GM12878 (cell line): ENCODE measurements around the gene EPHA10. TPM values are rescaled to one million over a fixed set of nuclear protein-coding genes. Genes with fewer than 3 reads are reported as not detected.

Experiments used
- ATAC-seq: fragments of 200-7000 bp; cut with Tn5 transposase; 3 replicates; pipeline ENCODE4 v1.9.1; 2020; ENCODE audit warnings: mild to moderate bottlenecking, moderate library complexity
- BruUV-seq: library from RNA; stranded (reverse); fragments of 400-500 nt; replicated peaks from 2 replicates; lab custom pipeline; 2021; lab: Mats Ljungman, UMichigan
- CTCF ChIA-PET: fragments of 300-600 bp; sonication (Branson Sonifier 250); formaldehyde crosslinking; extraction: SDS; loops from one replicate; lab custom pipeline; 2021; ENCODE audit warnings: inconsistent platforms; lab: Yijun Ruan, JAX
- POLR2A ChIA-PET: fragments of 350-600 bp; formaldehyde crosslinking; extraction: SDS; loops from one replicate; lab custom pipeline; 2021; ENCODE audit warnings: inconsistent platforms; lab: Charles Lee
- RAD21 ChIA-PET: fragments of 300-600 bp; sonication (Branson Sonifier 250); formaldehyde crosslinking; loops from one replicate; lab custom pipeline; 2023; ENCODE audit warnings: antibody characterized with exemption; ENCODE audit not compliant: unreplicated experiment; lab: Charles Lee
- SMC1A ChIA-PET: fragments of 300-600 bp; sonication (Branson Sonifier 250); formaldehyde crosslinking; loops from one replicate; lab custom pipeline; 2023; ENCODE audit not compliant: unreplicated experiment, uncharacterized antibody; lab: Charles Lee
- DNase-seq: peaks from one replicate; pipeline ENCODE4 v3.0.0-alpha.2; 2011; ENCODE audit warnings: low read depth, low spot score
- FAIRE-seq: peaks from 3 replicates; lab custom pipeline; 2011; peaks lifted over from hg19 to GRCh38; lab: Jason Lieb, UNC
- H2AFZ ChIP-seq: 2 replicates; pipeline ENCODE4 v1.6.0; 2011; ENCODE audit warnings: low read depth, low read length, control low read depth; ENCODE audit not compliant: control insufficient read depth
- H3K27ac ChIP-seq: 2 replicates; pipeline ENCODE4 v1.5.1; 2011; ENCODE audit warnings: control low read depth; ENCODE audit not compliant: control insufficient read depth, insufficient read depth
- H3K27me3 ChIP-seq, 2 experiments: replicated peaks in 1 of 2; 2 replicates each; pipeline versions ENCODE4 v1.6.0 to v1.6.1; 2011; ENCODE audit warnings: low read length in 1 of 2; ENCODE audit not compliant: control insufficient read depth in 2 of 2, insufficient read depth in 2 of 2
- H3K36me3 ChIP-seq, 2 experiments: 2 replicates each; pipeline ENCODE4 v1.5.1; 2011; ENCODE audit warnings: low read length in 1 of 2; ENCODE audit not compliant: control insufficient read depth in 2 of 2, insufficient read depth in 2 of 2
- H3K4me1 ChIP-seq: 2 replicates; pipeline ENCODE4 v1.6.1; 2011; ENCODE audit warnings: mild to moderate bottlenecking, low read length, moderate library complexity, mixed read lengths; ENCODE audit not compliant: control insufficient read depth, insufficient read depth
- H3K4me2 ChIP-seq: 2 replicates; pipeline ENCODE4 v1.6.0; 2011; ENCODE audit warnings: control low read depth; ENCODE audit not compliant: control insufficient read depth, insufficient read depth
- H3K4me3 ChIP-seq: fragments of 200-600 bp; sonication (generic); 2 replicates; pipeline ENCODE4 v1.5.1; 2016
- H3K79me2 ChIP-seq: 2 replicates; pipeline ENCODE4 v1.6.0; 2011; ENCODE audit warnings: low read length; ENCODE audit not compliant: control insufficient read depth, insufficient read depth
- H3K9ac ChIP-seq: 2 replicates; pipeline ENCODE4 v1.8.0; 2011; ENCODE audit warnings: low read length, control low read depth, mixed read lengths; ENCODE audit not compliant: control insufficient read depth, insufficient read depth
- H3K9me3 ChIP-seq: replicated peaks from 3 replicates; pipeline ENCODE4 v1.5.1; 2011; ENCODE audit warnings: mild to moderate bottlenecking, low read length; ENCODE audit not compliant: control insufficient read depth, insufficient read depth
- H4K20me1 ChIP-seq: 2 replicates; pipeline ENCODE4 v1.6.0; 2011; ENCODE audit not compliant: control insufficient read depth, insufficient read depth
- BHLHE40 ChIP-seq, 2 experiments: fragments of 450-650 bp in 1 of 2; IDR thresholded peaks; 2 replicates each; pipeline ENCODE4 v1.6.1; 2011 to 2017; ENCODE audit warnings: low read depth in 2 of 2, borderline replicate concordance in 1 of 2, improper control_type of control experiment in 1 of 2, low read length in 1 of 2, mild to moderate bottlenecking in 1 of 2
- E2F4 ChIP-seq: IDR thresholded peaks from 2 replicates; pipeline ENCODE4 v1.6.1; 2012; ENCODE audit warnings: low read depth, low read length, improper control_type of control experiment
- EED ChIP-seq: sonication (generic); IDR thresholded peaks from 2 replicates; pipeline ENCODE4 v1.6.1; 2016; ENCODE audit warnings: antibody characterized with exemption, low read depth
- GATAD2B ChIP-seq: fragments of 450-650 bp; conservative IDR thresholded peaks from 2 replicates; pipeline ENCODE4 v1.6.1; 2017; ENCODE audit warnings: low read depth, mild to moderate bottlenecking, moderate library complexity
- MLLT1 ChIP-seq: fragments of 450-650 bp; IDR thresholded peaks from 2 replicates; pipeline ENCODE4 v1.6.1; 2016; ENCODE audit warnings: mild to moderate bottlenecking
- SIX5 ChIP-seq: IDR thresholded peaks from 2 replicates; pipeline ENCODE4 v1.6.1; 2011; ENCODE audit warnings: mild to moderate bottlenecking, low read depth, low read length, moderate library complexity; ENCODE audit not compliant: severe bottlenecking
- TAF1 ChIP-seq: IDR thresholded peaks from 2 replicates; pipeline ENCODE4 v1.6.1; 2011; ENCODE audit warnings: mild to moderate bottlenecking, low read depth, low read length, borderline replicate concordance
- TCF3 ChIP-seq: IDR thresholded peaks from 2 replicates; pipeline ENCODE4 v1.6.1; 2012; ENCODE audit warnings: low read depth, mild to moderate bottlenecking, low read length, borderline replicate concordance; ENCODE audit not compliant: insufficient read depth
- YY1 ChIP-seq: IDR thresholded peaks from 2 replicates; pipeline ENCODE4 v1.6.1; 2011; ENCODE audit warnings: low read depth, mild to moderate bottlenecking, low read length
- WGBS: methylation state at CpG from one replicate; pipeline ENCODE4 v1.1.6; 2016; ENCODE audit warnings: low lambda C conversion rate; ENCODE audit not compliant: insufficient replicate concordance, insufficient coverage; ENCODE audit errors: missing lambda C conversion rate; 5-methylcytosine and 5-hydroxymethylcytosine counted together
- in situ Hi-C: fragments of 300-500 bp; cut with MboI; formaldehyde crosslinking; loops from 9 replicates; pipeline ENCODE4 v1.14.3; 2018; ENCODE audit warnings: mixed read lengths
- intact Hi-C: fragments of 100-400 bp; cut with micrococcal nuclease; formaldehyde crosslinking; loops from one replicate; pipeline ENCODE4 v1.14.2; 2022; ENCODE audit not compliant: unreplicated experiment
- polyA plus RNA-seq, 11 experiments: library from polyadenylated mRNA; depleted of rRNA in 4 of 11; unstranded in 6 of 11; stranded (reverse) in 5 of 11; fragments of >200 nt; fragmentation: Nextera tagmentation in 4 of 11; fragmentation: Illumina TruSeq in 1 of 11; extraction: Ambion mirVana in 4 of 11; extraction: Trizol in 1 of 11; gene quantifications; 1 replicate in 1 of 11; 2 replicates in 10 of 11; pipeline versions ENCODE4 v1.2.1 to v1.2.3, GENCODE V29; 2011 to 2016; ENCODE audit warnings: inconsistent platforms in 2 of 11, missing spikeins in 2 of 11, low read depth in 1 of 11
- total RNA-seq, 4 experiments: library from RNA; depleted of rRNA in 3 of 4; stranded (reverse); fragments of >200 nt in 3 of 4; fragmentation: Illumina TruSeq in 1 of 4; extraction: Trizol in 1 of 4; gene quantifications; 2 replicates each; pipeline versions ENCODE4 v1.2.1 to v1.2.3, GENCODE V29; 2013 to 2021

The EPHA10 gene
- total and polyA plus RNA-seq, 10 of the 15 experiments (the other 5 are each of a cell fraction or from before 2014, with no cell fraction given), result 0.05 to 0.06 TPM; not detected in 8

- no peak for FAIRE-seq
- 78% methylated on average over 8 of the region's 8 CpGs for WGBS
- Histone ChIP-seq H4K20me1 (no peaks in the 10 kb centered on the region), H3K79me2 (no peaks in the 10 kb centered on the region), H3K27me3 (no peaks in the 10 kb centered on the region), H3K9me3 (no peaks in the 10 kb centered on the region), H3K4me1 (no peaks in the 10 kb centered on the region), H3K27ac (no peak overlapping the region), H3K4me2 (no peak overlapping the region), H2AFZ (no peak overlapping the region), H3K4me3 (no peak overlapping the region), H3K9ac (no peak overlapping the region), H3K36me3 (peaks cover under 1% of the 10 kb centered on the region in 2 experiments; a peak in 3 of 4 replicates)
- intact Hi-C loops, result no loop called here
- no peak for ATAC-seq
- no TSS peak for BruUV-seq
- ChIA-PET SMC1A (no interaction called here), CTCF (no interaction called here), RAD21 (no interaction called here), POLR2A (no interaction called here)
- in situ Hi-C loops, result no loop called here
- no peak for DNase-seq
- TF ChIP-seq YY1 (no peak), BHLHE40 (IDR thresholded peaks at IDR 0.05; ENCODE audit: borderline replicate concordance in 1 of 2, low read depth in 2 of 2, low read length in 1 of 2) (no peak), TAF1 (no peak), MLLT1 (no peak), EED (no peak), E2F4 (no peak), TCF3 (no peak), SIX5 (no peak), GATAD2B (no peak)
These were observed 50.7 kb downstream of the EPHA10 start for GRCh38 chr1:37714226-37714625.
